ENCODE results near the gene FOCAD.
A peak's percentile ranks its signal among the peaks of the same experiment; 100 is the strongest.
"Not testable (repeated sequence)": the region's sequence is repeated elsewhere in the genome, so short reads cannot be mapped to it uniquely, and the experiment has no call there.

The FOCAD gene

DNA sequence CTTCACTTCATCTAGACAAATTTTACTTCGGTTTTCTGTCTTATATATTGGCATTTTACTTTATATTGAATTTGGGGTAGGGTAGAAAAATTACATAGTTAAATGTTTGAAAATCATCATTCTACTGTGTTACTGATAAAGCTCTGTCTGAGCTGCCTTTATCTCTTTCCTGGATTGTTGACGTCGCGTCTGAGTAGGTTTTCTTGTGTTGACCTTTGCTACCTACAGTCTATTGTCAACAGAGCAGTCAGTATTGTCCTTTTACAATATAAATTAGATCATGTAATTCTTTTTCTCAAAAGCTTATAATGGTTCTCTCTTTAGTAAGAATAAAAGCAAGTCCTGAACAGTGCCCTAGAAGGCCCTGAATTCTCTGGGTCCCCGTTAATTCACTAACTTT is 219.2 kb downstream of the FOCAD start:
- DNase-seq: no peak

- no peak for DNase-seq
Observed at GRCh38 chr9:20904995-20905394, 220.9 kb downstream of the FOCAD start.

- DNase-seq: no peak
Observed at GRCh38 chr9:20906326-20906725, 222.3 kb downstream of the FOCAD start.

- DNase-seq: no peak
Observed at GRCh38 chr9:20908461-20908860, 224.4 kb downstream of the FOCAD start.

- DNase-seq: no peak
Observed at GRCh38 chr9:20914556-20914955, 230.5 kb downstream of the FOCAD start.

GRCh38 chr9:20921362-20921761 is 237.3 kb downstream of the FOCAD start:
- no peak for DNase-seq

DNA sequence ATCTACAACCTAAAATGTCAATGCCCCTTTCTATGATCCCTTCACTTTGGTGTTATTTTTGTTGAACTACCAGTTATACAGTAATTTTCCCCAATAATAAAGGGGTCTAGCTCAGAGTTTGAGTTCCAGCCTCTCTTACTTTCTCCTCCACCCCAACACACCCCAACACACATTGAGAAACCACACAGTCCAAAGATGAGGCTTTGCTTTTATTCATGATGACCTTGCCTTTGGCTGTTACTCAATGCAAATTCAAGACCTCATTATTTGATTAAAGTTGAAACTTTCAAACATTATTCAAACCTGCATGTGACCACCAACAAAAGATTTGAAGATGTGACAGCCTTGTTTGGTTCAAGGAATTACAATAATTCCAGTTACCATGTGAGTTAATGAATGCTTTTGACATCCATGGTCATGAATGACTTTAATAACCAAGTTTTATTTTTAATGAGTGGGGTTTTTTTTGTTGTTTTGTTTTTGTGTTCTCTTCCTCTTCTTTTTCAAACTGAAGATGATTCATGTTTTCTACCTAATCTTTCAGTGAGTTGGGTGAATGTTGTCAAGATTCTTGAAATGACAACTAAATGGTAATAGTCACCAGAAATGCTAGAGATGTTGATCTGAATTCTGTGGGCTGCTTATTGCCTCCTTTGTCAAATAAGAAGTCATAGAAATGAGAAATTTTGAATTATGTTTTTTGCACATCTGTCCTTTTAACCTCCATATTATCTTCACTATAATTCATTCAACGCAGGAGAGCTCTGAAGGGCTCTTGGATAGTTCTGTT is 241.4 kb downstream of the FOCAD start:
- no peak for DNase-seq

DNA sequence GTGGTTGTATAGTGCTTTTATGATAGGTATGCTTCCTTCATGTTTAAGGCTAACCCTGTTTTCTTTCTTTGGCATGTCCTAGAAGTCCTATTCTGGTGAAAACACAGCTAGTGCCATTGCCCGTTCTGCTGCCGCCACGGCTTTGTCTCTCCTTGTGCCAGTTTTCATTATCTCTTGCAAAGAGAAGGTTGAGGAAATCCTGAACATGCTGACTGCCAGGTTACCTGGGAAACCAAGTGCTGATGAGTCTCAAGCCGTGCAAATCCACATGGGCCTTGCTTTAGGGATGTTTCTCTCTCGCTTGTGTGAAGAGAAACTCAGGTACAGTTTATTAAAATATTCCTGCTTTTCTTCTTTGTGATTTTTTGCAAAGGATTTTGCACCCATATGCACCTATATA is 245.2 kb downstream of the FOCAD start:
- DNase-seq: no peak

GRCh38 chr9:20930836-20931235 is 246.8 kb downstream of the FOCAD start:
- no peak for DNase-seq

DNA sequence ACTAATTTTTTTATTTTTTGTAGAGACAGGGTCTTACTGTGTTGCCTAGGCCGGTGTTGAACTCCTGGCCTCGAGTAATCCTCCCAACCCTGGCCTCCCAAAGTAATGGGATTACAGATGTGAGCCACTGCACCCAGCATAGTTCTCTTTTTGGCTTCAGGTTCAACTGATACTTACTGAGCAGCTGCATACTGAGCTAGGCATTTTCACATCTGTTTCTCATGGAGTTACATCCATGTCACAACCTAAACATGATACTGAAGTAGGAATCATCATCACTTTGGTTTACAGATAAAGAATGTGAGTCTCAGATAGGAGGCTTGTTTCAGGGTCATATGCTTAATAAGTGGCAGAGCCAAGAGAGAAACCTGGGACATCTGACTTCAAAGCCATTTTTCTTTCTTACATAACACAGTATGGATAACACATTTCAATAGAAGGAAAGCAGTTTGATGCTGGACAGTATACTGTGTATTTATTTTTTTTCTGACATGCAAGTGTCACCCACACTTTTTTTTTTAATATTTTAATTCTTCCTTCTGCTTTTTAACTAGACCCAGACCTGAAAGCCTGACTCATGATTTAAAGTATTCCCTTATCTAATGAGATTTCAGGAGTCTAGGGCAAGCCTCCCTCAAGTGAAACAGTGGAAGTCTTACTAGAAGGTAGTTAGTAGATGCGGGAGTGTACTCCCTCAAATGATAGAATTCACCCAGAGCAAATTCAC is 256.6 kb downstream of the FOCAD start:
- no peak for DNase-seq

DNA sequence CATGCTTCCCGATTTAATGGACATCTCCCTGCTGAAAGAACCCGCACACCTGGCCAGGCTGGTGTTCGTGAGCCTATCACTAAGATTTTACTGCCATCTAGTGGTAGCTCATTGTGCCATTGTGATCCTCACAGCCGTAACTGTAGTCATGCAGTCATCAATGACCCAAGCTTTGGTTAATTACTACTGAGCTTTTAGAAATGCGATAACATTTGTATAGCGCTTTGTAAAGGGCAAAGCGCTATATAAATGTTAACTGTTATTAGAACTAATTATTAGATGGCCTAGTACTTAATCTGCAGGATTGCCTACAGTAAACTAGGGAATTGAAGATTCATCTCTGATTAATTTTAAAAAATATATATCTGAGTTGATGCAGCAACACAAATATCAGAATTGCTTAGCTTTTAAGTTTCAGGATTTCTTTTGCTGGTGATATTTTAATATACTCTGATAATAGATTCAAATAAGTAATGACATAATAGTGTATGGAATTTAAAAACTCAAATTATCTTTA is 257.2 kb downstream of the FOCAD start:
- peak; percentile 66 for DNase-seq

DNA sequence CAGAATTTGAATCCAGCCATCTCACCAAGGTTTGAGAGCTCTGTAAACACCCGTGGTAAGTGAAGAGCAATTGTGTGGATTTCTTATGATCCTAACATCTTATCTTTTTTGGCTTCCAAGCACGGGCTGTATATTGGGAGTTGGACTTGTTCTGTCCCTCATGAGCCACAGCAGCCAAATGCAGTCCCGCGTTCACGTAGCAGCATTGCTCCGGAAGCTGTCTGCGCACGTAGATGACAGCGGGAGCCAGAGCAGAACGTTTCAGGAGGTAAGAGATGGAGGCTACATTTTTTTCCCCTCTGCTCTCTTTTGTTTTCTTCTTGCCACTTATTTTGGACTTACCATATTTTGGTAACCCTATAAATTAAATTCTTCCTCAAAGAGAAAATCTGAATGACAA is 260.4 kb downstream of the FOCAD start:
- DNase-seq: no peak

GRCh38 chr9:20945269-20945668 is 261.2 kb downstream of the FOCAD start:
- DNase-seq: no peak

DNA sequence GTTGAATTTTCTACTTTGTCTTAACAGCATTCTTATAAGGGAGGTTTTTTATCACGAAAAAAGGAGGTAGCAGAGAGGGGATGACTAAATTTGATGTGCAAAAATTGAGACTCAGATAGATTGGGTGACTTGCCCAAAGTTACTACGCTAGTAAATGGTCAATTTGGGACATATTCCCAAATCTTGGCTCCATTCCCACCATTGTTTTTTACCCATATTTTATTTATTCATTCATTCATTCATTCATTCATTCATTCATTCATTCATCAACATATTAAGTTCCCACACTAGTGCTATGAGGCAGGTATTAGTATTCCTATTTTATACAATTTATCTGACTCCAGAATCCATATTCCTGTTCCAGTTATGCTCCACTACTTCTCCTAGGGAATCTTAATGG is 261.8 kb downstream of the FOCAD start:
- no peak for DNase-seq

DNA sequence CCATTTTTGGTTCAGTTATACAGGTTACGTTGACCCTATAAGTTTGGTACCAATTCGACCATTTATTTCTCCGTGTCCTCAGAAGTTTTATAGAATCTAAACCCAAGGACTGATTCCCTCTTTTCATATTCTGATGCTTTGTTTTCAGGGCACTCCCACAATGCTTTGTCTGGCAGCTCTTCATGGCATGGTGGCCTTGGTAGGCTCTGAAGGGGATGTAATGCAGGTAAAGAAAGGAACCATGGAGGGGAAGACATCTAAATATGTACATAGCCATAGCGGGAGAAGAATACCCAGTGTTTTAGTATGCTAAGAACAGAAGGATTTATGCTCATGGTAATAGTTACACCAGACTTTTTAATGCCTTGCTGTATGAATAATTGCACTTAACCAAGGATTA is 264.6 kb downstream of the FOCAD start:
- DNase-seq: no peak

DNA sequence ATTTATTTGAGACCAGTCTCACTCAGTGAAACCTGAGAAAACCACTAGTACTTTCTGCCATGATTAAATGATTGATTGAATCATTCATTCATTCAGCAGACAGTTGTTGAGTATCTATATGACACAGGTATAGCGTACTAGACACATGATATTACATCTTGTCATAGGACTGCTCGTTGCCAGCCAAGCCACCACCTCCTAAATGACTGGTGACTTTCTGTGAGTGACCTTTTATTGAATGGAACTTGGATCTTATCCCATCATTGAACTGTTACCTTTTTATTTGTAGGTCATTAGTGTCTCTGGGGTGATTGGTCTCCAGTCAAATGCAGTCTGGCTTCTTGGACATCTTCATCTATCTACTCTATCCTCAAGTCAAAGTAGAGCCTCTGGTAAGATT is 266.6 kb downstream of the FOCAD start:
- no peak for DNase-seq

DNA sequence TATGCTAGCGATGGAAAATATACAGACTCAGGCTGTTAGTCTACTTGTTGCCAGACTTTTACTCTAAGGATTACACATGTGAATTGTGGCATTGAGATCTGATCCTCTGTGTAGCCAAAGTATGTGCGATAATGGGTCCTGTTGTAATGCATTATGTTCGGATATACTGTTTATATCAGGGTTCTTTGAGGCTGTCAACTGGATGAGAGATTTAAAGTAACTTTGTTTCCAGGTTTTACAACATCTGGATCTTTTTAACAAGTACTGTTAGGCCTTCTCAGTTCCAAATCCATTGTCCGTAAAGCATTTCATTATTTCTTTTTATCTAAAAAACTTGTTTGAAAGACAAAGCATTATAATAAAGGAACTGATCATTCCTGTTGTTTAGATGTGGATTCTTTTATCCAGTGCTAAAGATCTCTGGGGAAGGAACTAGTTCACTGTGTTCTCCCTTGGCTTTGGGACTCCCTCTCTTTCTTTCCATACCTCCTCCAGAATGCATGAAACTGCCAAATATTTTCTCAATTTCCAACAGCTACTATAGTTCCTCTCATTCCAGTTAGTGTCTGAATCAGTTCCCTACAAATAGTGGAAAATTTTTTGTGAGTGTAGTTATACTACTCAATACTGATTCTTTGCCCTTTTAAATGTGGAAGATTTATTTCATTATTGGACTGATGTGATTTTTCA is 278.6 kb downstream of the FOCAD start:
- no peak for DNase-seq

- DNase-seq: no peak
Observed at GRCh38 chr9:20972684-20973083, 288.6 kb downstream of the FOCAD start.

GRCh38 chr9:20973246-20973947 is 289.3 kb downstream of the FOCAD start:
- not testable (repeated sequence) for DNase-seq

DNA sequence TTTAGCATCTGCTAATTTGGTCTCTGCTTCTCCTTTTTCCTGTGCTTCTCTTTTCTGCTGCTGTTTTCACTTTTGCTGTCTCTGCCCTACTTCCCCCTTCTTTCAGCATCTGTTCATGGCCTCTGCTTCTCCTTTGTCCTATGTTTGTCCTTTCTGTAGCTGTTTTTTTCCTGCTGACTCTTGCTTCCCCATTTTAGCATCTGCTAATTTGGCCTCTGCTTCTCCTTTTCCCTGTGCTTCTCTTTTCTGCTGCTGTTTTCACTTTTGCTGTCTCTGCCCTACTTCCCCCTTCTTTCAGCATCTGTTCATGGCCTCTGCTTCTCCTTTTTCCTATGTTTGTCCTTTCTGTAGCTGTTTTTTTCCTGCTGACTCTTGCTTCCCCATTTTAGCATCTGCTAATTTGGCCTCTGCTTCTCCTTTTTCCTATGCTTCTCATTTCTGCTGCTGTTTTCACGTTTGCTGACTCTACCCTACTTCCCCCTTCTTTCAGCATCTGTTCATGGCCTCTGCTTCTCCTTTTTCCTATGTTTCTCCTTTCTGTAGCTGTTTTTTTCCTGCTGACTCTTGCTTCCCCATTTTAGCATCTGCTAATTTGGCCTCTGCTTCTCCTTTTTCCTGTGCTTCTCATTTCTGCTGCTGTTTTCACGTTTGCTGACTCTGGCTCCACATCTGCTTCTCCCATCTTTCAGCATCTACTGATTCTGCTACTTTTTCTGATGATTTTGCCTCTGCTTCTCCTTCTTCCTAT is 290.3 kb downstream of the FOCAD start:
- DNase-seq: not testable (repeated sequence)

- DNase-seq: no peak
Observed at GRCh38 chr9:20978249-20978648, 294.2 kb downstream of the FOCAD start.

DNA sequence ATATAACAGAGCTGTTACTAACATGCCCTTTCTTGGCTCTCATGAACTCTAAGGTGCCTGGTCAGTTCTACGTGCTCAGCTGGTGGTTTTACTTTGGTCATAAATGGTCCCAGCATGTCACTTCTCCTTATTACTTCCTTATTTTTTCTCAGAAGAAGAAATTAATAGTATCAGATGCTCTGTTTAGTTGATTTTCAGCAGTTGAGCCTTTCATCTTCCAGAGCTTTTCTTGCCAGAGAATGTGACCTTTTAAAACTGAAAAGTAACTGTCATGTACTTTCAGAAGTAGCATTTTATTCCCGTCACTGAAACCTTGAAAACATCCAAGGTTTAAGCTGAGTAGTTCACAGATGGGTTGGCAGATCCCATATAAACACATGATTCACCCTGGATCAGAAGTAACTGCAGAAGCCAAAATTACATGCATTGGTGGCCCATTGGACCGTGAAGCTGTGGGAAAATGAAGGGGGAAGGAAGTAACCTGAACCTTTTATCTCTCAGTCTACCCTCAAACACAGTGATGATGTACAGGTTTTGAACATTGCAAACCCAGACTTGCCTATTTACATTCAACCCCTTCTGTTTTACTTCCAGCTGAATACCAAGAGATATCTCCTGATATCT is 296.9 kb downstream of the FOCAD start:
- no peak for DNase-seq
